AG10803 (cell line): ENCODE data around the gene TMEM150A.

ENCODE experiments used
- DNase-seq: peaks from one replicate; pipeline ENCODE4 v3.0.0; 2010; ENCODE audit warnings: low read depth
- H3K4me3 ChIP-seq: 2 replicates; pipeline ENCODE4 v1.5.1; 2011; ENCODE audit warnings: mild to moderate bottlenecking, low read length, control low read depth
- TF ChIP-seq, protein P1 (sequence below): conservative IDR thresholded peaks from 2 replicates; pipeline ENCODE4 v1.5.1; 2011; ENCODE audit warnings: mild to moderate bottlenecking, low read length, control low read depth, inconsistent platforms

TMEM150A gene

DNA sequence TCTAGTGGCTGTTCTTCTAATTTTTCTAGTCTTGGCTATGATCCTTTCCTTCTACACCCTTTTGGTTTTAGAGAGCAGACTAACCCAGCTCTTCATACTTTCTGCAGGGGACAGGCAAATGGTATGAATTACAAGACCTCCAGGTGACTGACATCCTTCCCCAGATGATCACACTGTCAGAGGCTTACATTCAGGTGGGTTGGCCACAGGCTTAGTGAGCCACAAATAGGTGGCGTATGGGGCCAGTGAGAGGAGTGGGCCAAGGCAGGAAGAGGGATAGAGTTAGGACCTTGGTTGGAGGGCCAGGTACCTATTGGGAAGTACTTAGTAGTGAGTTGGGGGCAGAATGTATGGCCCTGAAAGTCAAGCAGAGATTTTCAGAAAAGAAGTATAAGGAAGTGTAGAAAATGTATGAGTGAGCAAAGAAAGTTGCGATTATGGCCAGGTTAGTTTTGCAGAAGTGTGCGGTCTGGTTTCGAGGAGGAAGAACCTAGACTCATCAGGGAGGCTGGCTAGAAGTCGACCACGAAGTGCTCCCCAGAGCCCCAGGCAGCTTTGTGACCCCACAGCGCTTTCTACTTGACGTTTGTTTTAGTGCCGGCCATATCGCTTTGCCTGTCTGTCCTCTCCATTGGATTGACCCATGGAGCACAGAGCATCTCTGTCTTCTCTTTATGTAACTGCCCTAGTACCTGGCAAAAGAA, 45.5 kb upstream of the TMEM150A start:
- no peak for DNase-seq
- TF ChIP-seq, protein P1, sequence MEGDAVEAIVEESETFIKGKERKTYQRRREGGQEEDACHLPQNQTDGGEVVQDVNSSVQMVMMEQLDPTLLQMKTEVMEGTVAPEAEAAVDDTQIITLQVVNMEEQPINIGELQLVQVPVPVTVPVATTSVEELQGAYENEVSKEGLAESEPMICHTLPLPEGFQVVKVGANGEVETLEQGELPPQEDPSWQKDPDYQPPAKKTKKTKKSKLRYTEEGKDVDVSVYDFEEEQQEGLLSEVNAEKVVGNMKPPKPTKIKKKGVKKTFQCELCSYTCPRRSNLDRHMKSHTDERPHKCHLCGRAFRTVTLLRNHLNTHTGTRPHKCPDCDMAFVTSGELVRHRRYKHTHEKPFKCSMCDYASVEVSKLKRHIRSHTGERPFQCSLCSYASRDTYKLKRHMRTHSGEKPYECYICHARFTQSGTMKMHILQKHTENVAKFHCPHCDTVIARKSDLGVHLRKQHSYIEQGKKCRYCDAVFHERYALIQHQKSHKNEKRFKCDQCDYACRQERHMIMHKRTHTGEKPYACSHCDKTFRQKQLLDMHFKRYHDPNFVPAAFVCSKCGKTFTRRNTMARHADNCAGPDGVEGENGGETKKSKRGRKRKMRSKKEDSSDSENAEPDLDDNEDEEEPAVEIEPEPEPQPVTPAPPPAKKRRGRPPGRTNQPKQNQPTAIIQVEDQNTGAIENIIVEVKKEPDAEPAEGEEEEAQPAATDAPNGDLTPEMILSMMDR, result no peak

DNA sequence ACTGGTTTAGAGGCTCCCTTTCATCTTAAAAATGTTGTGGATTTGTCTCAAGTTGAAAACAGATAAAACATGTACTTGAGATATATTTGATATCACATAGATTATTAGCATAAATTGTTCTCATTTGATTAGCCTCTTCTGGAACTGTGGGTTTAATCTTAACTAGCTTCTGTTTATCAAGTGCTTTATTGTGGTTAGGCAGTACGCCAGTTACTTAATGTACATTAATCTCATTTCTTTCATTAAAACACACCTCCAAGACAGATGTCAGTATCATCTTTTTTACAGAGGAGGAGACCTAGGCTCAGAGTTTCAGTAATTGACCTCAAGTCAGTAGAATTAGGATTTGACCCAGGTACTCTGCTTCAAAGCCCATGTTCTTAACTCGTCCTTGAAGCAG, 43.7 kb upstream of the TMEM150A start:
- TF ChIP-seq, protein P1, result no peak
- DNase-seq, result no peak
- H3K4me3 ChIP-seq, result no peak overlapping the region

More for the DNA sequence above, 45.5 kb upstream of the TMEM150A start:
- H3K4me3 ChIP-seq, result no peak overlapping the region

- TF ChIP-seq, protein P1, result no peak
- no peak for DNase-seq
- H3K4me3 ChIP-seq, result no peak overlapping the region
Observed at GRCh38 chr2:85644909-85645308, 42.4 kb upstream of the TMEM150A start.

- TF ChIP-seq, protein P1, result no peak
- no peak overlapping the region for H3K4me3 ChIP-seq
- no peak for DNase-seq
Observed at GRCh38 chr2:85642725-85643124, 40.2 kb upstream of the TMEM150A start.

GRCh38 chr2:85635636-85636035, 33.1 kb upstream of the TMEM150A start:
- no peak for DNase-seq
- H3K4me3 ChIP-seq, result no peak overlapping the region
- TF ChIP-seq, protein P1, result no peak

DNA sequence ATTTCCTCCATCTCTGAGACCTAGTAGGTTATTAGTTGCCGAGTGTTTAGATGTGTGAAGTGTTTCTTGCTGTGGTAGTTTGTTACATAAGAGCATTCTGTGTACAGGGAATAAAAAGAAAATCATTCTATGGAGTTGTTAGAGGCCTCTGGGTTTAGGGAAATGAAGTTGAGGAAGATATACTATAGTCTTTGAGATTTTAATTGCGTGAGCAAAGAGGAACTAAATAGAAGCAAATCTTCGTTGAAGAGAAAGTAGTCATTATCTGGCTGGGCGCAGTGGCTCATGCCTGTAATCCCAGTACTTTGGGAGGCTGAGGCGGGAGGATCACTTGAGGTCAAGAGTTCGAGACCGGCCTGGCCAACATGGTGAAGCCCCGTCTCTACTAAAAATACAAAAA, 32.5 kb upstream of the TMEM150A start:
- TF ChIP-seq, protein P1, result no peak
- DNase-seq, result no peak
- H3K4me3 ChIP-seq, result no peak overlapping the region

- DNase-seq, result no peak
- TF ChIP-seq, protein P1, result no peak
- H3K4me3 ChIP-seq, result no peak overlapping the region
Observed at GRCh38 chr2:85631316-85631715, 28.8 kb upstream of the TMEM150A start.
